ENCODE data around the gene MICAL2.

The MICAL2 gene

GRCh38 chr11:12174128-12174476 lies 63.7 kb downstream of the MICAL2 start:
- no peak for DNase-seq

- no peak for DNase-seq
Measured at GRCh38 chr11:12174477-12175143, 64.2 kb downstream of the MICAL2 start.

GRCh38 chr11:12175694-12176241 lies 65.4 kb downstream of the MICAL2 start:
- no peak for DNase-seq

- DNase-seq = no peak
Measured at GRCh38 chr11:12176410-12176809, 66.0 kb downstream of the MICAL2 start.

- DNase-seq = no peak
Measured at GRCh38 chr11:12177739-12178338, 67.4 kb downstream of the MICAL2 start.

GRCh38 chr11:12179019-12179418 lies 68.6 kb downstream of the MICAL2 start:
- no peak for DNase-seq

- DNase-seq = no peak
Measured at GRCh38 chr11:12179531-12179930, 69.1 kb downstream of the MICAL2 start.

- no peak for DNase-seq
Measured at GRCh38 chr11:12180257-12181205, 70.1 kb downstream of the MICAL2 start.

GRCh38 chr11:12182302-12182675 lies 71.9 kb downstream of the MICAL2 start:
- DNase-seq = no peak

- DNase-seq = no peak
Measured at GRCh38 chr11:12182676-12183541, 72.5 kb downstream of the MICAL2 start.

GRCh38 chr11:12183827-12184620 lies 73.6 kb downstream of the MICAL2 start:
- no peak for DNase-seq

- no peak for DNase-seq
Measured at GRCh38 chr11:12184699-12185098, 74.3 kb downstream of the MICAL2 start.

- no peak for DNase-seq
Measured at GRCh38 chr11:12185106-12185690, 74.8 kb downstream of the MICAL2 start.

GRCh38 chr11:12185914-12186313 lies 75.5 kb downstream of the MICAL2 start:
- no peak for DNase-seq

GRCh38 chr11:12186701-12187100 lies 76.3 kb downstream of the MICAL2 start:
- no peak for DNase-seq

- no peak for DNase-seq
Measured at GRCh38 chr11:12187399-12187798, 77.0 kb downstream of the MICAL2 start.

- DNase-seq = no peak
Measured at GRCh38 chr11:12188548-12189317, 78.3 kb downstream of the MICAL2 start.

- DNase-seq = no peak
Measured at GRCh38 chr11:12189543-12190235, 79.3 kb downstream of the MICAL2 start.

- DNase-seq = no peak
Measured at GRCh38 chr11:12190511-12190910, 80.1 kb downstream of the MICAL2 start.

Measured in NCI-H1436 treated with DMSO at 0.1 percent for 48 hours (cell line).